HG03565 (cell line): ENCODE data around the gene PLD5.
"Not testable (repeated sequence)": the region's sequence is repeated elsewhere in the genome, so short reads cannot be mapped to it uniquely, and the experiment has no call there.

ENCODE experiments used
- ATAC-seq: cut with Tn5 transposase; IDR thresholded peaks from one replicate; pipeline ENCODE4 v1.9.1; 2021; ENCODE audit warnings: mild to moderate bottlenecking, moderate library complexity; ENCODE audit not compliant: unreplicated experiment

Gene PLD5

GRCh38 chr1:242506724-242507123 lies 17.8 kb downstream of the PLD5 start:
- no peak for ATAC-seq

- no peak for ATAC-seq
These were observed 35.0 kb downstream of the PLD5 start for GRCh38 chr1:242489545-242489944.

GRCh38 chr1:242477944-242478343 lies 46.6 kb downstream of the PLD5 start:
- ATAC-seq = no peak

- ATAC-seq = no peak
These were observed 53.7 kb downstream of the PLD5 start for GRCh38 chr1:242470774-242471173.

GRCh38 chr1:242468784-242469183 lies 55.7 kb downstream of the PLD5 start:
- no peak for ATAC-seq

GRCh38 chr1:242467556-242468145 lies 56.8 kb downstream of the PLD5 start:
- peak; percentile 69 for ATAC-seq

- no peak for ATAC-seq
These were observed 61.6 kb downstream of the PLD5 start for GRCh38 chr1:242462867-242463266.

GRCh38 chr1:242459740-242460139 lies 64.8 kb downstream of the PLD5 start:
- ATAC-seq = not testable (repeated sequence)

- no peak for ATAC-seq
These were observed 67.7 kb downstream of the PLD5 start for GRCh38 chr1:242456726-242457269.

GRCh38 chr1:242455052-242455361 lies 69.5 kb downstream of the PLD5 start:
- no peak for ATAC-seq

GRCh38 chr1:242454262-242455051 lies 70.0 kb downstream of the PLD5 start:
- peak; percentile 40 for ATAC-seq

- no peak for ATAC-seq
These were observed 71.9 kb downstream of the PLD5 start for GRCh38 chr1:242452573-242452972.

- no peak for ATAC-seq
These were observed 74.8 kb downstream of the PLD5 start for GRCh38 chr1:242449661-242450060.

- no peak for ATAC-seq
These were observed 75.4 kb downstream of the PLD5 start for GRCh38 chr1:242448910-242449645.

GRCh38 chr1:242447689-242448088 lies 76.8 kb downstream of the PLD5 start:
- no peak for ATAC-seq

GRCh38 chr1:242440757-242441156 lies 83.7 kb downstream of the PLD5 start:
- ATAC-seq = no peak

GRCh38 chr1:242435200-242435599 lies 89.3 kb downstream of the PLD5 start:
- no peak for ATAC-seq

GRCh38 chr1:242432491-242433095 lies 91.9 kb downstream of the PLD5 start:
- no peak for ATAC-seq

GRCh38 chr1:242431786-242432185 lies 92.7 kb downstream of the PLD5 start:
- ATAC-seq = no peak

- no peak for ATAC-seq
These were observed 93.5 kb downstream of the PLD5 start for GRCh38 chr1:242430956-242431355.
